Measurements from ENCODE around the gene ARPP21.

Gene ARPP21

DNA sequence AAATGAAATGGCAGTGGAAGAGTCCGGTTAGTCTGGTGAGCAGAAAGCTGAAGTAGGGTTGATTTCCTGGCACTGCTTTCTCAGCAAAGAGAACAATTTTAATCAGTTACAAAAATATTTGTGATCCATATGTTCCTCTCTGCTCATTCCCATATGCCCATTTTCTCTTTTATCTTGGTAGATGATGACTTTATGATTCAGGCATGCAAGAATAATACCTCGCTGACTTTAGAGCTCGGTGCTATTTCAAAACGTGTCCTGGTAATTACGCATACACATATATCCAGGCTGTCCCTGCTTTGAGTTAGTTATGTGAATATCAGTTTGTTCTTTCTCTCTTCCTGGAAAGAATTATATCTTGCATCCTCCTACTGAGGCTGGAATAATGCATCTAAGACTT is 38.5 kb downstream of the ARPP21 start:
- no peak for DNase-seq

- DNase-seq = no peak
These were observed 39.4 kb downstream of the ARPP21 start for GRCh38 chr3:35678643-35679161.

DNA sequence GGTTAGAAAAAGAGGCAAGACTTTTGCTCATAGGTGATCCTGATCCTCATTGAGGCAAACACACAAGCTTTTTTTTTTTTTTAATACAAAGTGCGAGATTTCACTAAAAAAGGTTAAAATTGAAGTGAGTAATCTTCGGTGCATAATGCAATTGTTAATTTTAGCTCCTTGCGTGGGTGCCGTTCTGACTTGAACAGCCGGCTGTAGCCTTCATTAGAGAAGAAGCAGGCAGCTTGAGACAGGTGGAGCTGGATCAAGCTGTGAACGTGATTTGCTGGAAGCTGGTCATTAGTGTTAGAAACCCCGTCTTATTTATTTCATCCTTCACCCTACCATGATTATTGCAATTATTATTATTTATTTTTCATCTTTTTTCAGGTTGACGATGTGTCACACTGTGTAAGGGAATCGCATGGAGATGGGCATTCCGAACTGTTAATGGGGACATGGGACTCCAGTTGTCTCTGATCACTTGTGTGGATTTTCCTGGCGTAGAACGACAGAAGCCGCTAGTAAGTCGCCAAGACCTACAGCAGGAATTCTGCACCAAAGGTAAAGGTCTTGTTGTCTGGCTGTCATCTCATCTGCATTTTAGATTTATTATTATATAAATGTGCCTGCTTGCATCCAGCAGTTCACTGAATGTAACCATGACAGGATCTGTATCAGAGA is 40.2 kb downstream of the ARPP21 start:
- DNase-seq = no peak

DNA sequence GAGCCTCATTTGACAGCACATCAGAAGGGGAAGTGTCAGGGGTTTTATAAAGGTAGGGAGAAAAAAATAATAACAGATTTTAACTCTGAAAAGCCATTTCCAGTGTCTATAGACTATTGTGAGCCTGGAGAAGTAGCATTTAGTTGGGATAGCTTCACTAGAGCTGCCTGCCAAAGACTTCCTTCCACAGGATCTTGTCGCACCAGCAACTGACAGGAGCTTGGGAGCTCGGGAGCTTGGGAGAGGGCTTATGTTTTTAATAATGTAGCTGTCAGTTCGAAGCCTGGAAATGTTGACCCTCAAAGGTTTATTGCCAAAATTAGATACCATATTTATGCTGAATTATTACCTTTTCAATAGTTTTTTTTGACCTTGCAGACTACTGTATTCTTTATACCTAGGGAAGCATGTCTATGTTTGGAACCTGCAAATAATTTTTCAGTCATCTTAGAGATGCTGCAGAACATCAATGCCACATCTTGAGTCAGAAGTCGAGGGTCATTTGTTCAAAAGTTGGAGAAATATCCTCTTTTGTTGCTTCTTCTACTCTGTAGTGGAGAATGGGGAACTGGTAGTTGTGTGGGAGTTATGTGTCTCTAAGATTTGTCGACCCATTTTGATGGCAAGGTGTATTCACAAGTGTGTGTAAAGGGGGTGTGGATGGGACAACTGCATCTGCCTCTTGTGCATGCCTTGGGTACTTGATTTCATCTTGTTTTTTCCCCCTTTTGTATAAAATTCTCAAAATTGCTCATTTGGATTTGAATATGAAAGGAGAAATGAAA is 41.7 kb downstream of the ARPP21 start:
- no peak for DNase-seq

- no peak for DNase-seq
These were observed 45.8 kb downstream of the ARPP21 start for GRCh38 chr3:35685153-35685552.

GRCh38 chr3:35688826-35689225 is 49.5 kb downstream of the ARPP21 start:
- no peak for DNase-seq

- DNase-seq = no peak
These were observed 50.9 kb downstream of the ARPP21 start for GRCh38 chr3:35690271-35690670.

DNA sequence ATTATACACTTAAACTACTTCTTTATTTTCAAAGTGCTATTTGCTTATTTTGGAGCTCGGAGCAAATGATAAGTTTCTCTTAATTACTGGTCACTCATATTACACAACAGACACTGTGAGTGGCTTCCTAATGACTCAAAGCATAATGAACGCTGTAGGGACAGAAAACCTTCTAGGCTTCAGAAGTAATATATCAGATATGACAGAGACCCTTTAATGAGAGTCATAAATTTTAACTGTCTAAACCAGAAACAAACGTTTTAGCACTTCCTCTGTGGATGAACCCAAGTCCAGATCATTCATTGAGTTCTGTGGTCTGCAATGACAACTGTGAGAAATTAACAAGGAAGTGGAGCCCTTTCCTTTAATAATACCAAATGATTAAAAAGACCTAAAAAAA is 66.6 kb downstream of the ARPP21 start:
- DNase-seq = no peak

- DNase-seq = no peak
These were observed 68.6 kb downstream of the ARPP21 start for GRCh38 chr3:35707904-35708303.

DNA sequence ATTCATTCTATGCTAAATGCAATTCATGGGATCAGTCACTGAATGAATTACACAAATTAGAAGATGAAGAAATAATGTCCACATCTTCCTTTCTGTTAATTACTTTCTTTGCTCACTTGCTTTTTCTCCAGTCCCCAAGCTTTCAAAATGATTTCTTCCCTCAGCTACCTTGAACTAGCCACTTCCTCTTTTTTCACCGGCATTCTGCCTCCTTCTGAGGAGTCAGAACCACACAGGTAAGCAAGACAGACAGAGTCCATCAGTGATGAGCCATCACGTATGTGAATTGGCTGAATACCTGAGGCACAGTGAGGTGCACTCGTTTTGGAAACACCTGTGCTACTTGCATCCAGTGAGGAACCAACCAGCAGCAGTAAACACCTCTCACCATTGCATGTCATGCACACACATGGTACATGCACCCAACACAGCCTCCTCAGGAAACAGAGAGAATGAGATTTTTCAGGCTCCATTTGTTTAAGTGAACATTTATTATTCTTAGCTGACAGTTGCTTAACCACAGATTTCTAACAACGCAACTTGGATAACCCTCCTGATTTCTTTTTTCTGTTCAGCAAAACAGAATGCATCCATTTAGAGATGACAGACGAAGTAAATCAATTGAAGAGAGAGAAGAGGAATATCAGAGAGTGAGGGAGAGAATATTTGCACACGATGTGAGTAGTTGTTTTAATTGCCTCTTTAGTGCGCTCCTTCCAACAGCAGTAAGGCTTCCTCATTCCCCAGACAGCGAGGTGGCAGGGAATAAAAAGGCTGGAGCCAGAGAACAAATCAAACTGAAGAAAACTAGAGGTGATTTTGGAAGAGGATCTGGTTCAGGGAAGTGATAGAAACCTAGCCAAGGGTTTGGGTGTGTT is 69.3 kb downstream of the ARPP21 start:
- no peak for DNase-seq

GRCh38 chr3:35709691-35710090 is 70.4 kb downstream of the ARPP21 start:
- no peak for DNase-seq

GRCh38 chr3:35710554-35710953 is 71.2 kb downstream of the ARPP21 start:
- no peak for DNase-seq

DNA sequence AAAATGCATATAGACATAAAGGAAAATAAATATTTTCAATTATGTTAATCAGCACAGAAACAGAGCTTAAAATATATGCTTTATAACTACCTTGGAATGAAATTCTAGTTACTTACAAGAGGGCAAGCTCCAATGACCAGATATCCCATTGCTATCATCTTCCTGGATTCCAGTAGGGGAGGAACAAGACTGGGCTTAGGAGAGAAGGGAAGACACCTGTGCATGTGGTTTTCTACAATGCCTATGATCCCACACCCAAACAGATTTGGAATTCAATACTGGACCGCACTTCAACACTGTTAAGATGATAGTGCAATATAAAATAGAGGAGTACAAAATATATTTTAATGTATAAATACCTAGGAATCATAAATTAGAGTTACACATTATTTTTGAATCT is 79.6 kb downstream of the ARPP21 start:
- DNase-seq = no peak

DNA sequence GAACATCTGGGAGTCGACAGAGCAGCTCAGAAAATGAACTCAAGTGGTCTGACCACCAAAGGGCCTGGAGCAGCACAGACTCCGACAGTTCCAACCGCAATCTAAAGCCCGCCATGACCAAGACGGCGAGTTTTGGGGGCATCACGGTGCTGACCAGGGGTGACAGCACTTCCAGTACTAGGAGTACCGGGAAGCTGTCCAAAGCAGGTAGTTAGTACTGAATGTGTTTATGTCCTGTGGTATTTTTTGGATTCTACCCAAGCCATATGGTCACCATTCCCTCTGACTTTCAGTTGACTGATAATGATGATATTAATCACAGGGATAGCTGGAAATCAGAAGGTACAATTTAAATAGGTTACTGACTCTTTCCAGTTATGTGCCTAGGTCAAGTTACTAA is 82.3 kb downstream of the ARPP21 start:
- DNase-seq = no peak

GRCh38 chr3:35722902-35723301 is 83.6 kb downstream of the ARPP21 start:
- no peak for DNase-seq

- no peak for DNase-seq
These were observed 84.3 kb downstream of the ARPP21 start for GRCh38 chr3:35723480-35724097.

GRCh38 chr3:35724106-35724505 is 84.8 kb downstream of the ARPP21 start:
- no peak for DNase-seq

DNA sequence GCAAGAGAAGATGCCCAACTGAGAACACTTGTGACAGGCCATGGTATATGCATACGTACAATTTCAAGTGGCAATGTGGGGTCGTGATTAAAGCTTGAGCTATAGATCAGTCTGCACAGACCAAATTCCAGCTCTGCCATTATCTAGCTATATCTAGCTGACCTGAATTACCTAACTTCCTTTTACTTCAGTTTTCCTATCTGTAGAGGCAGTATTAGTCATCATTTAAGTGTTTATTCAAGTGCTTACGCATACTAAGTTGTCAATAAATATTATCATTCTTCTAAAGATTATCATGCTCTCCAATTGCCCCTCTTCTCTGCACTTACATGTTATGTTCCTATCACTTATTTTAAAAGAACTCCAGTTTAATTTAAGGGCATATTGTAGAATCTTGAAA is 87.9 kb downstream of the ARPP21 start:
- no peak for DNase-seq

DNA sequence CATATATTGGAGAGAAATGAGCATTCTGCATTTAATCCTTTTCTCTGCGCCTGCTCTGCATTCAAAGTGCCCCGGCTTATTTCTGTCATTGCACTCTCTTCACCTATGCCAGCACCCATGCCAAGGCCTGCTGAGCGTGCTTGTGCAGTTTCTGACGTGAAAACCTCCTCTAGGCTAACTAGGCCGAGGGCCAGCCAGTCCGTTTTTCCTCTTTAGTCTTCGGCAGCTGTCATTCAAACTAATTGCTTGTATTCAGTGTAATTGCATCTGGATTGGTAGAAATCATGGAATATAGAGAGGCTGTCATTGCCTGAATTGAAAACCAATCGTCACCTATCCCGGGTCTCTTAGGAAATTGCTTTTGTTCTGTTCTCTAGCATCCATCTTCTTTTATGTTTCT is 94.0 kb downstream of the ARPP21 start:
- no peak for DNase-seq

GRCh38 chr3:35733864-35734263 is 94.5 kb downstream of the ARPP21 start:
- DNase-seq = no peak

GRCh38 chr3:35737080-35737479 is 97.8 kb downstream of the ARPP21 start:
- DNase-seq = no peak

DNA sequence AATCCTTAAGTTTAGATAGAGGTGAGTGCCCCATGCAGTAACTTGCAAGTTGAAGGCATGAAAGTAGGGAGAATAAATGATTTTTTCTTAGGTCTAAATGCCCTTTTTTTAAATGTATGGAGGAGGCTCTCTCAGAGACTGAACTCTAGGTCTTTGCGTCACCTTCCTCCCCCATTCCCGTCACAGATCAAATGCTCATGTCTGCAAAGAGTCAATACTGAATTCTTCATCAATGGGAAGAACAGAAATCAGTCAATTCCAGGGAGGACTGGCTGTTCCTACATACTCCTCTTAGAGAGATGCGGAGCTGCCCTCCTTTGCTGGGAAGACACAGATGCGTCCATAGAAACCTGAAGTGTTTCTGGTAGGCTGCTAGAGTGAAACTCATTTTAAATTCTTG is 98.2 kb downstream of the ARPP21 start:
- DNase-seq = no peak

All from CD4-positive, alpha-beta T cell treated with Interleukin-21 for 1 hour (primary cell).